Measurements from ENCODE around the gene SNTA1.
"Not testable (repeated sequence)": the region's sequence is repeated elsewhere in the genome, so short reads cannot be mapped to it uniquely, and the experiment has no call there.

The SNTA1 gene

GRCh38 chr20:33470457-33470856, 26.9 kb upstream of the SNTA1 start:
- CTCF ChIA-PET = interaction anchor here (1.2 to 3.4 kb wide), 4 partner anchors 13 to 183 kb away, joined by 3 to 12 read pairs (median 5); no protein-coding TSS in a partner anchor

GRCh38 chr20:33466303-33466646, 22.7 kb upstream of the SNTA1 start:
- H3K4me3 ChIP-seq (ENCODE audit: low read depth, low read length) = no peak overlapping the region
- TF ChIP-seq CTCF (IDR thresholded peaks at IDR 0.05; ENCODE audit: insufficient read depth, low read length, missing control alignments) = no peak
- POLR2A ChIA-PET = no interaction called here
- CTCF ChIA-PET = no interaction called here
- DNase-seq (ENCODE audit: low read depth, low spot score) = no peak

More at GRCh38 chr20:33470457-33470856, 26.9 kb upstream of the SNTA1 start:
- H3K4me3 ChIP-seq (ENCODE audit: low read depth, low read length) = no peak overlapping the region
- no peak for TF ChIP-seq CTCF (IDR thresholded peaks at IDR 0.05; ENCODE audit: insufficient read depth, low read length, missing control alignments)
- POLR2A ChIA-PET = interaction anchor here (0.6 to 1.3 kb wide), 2 partner anchors 19 to 206 kb away, joined by 3 read pairs; partner anchors contain the start of gene CBFA2T2
- DNase-seq (ENCODE audit: low read depth, low spot score) = no peak

- ChIA-PET POLR2A (no interaction called here), CTCF (no interaction called here)
- DNase-seq (ENCODE audit: low read depth, low spot score) = no peak
- TF ChIP-seq CTCF (IDR thresholded peaks at IDR 0.05; ENCODE audit: insufficient read depth, low read length, missing control alignments) = no peak
- no peak overlapping the region for H3K4me3 ChIP-seq (ENCODE audit: low read depth, low read length)
These were observed 22.1 kb upstream of the SNTA1 start for GRCh38 chr20:33465481-33466302.

- POLR2A ChIA-PET, CTCF ChIA-PET: not testable (repeated sequence)
These were observed 21.2 kb upstream of the SNTA1 start for GRCh38 chr20:33464759-33465158.

GRCh38 chr20:33463332-33464101, 20.0 kb upstream of the SNTA1 start:
- no peak overlapping the region for H3K4me3 ChIP-seq (ENCODE audit: low read depth, low read length)
- no peak for TF ChIP-seq CTCF (IDR thresholded peaks at IDR 0.05; ENCODE audit: insufficient read depth, low read length, missing control alignments)
- DNase-seq (ENCODE audit: low read depth, low spot score) = no peak
- POLR2A ChIA-PET = no interaction called here
- CTCF ChIA-PET = interaction anchor here (0.7 kb wide), 1 partner anchor 9 kb away, joined by 3 read pairs; no protein-coding TSS in a partner anchor

More at GRCh38 chr20:33464759-33465158, 21.2 kb upstream of the SNTA1 start:
- not testable (repeated sequence) for H3K4me3 ChIP-seq (ENCODE audit: low read depth, low read length); DNase-seq (ENCODE audit: low read depth, low spot score)

GRCh38 chr20:33460711-33461110, 17.1 kb upstream of the SNTA1 start:
- ChIA-PET POLR2A (no interaction called here), CTCF (interaction anchor here (1.0 to 1.3 kb wide), 2 partner anchors 192 to 207 kb away, joined by 4 to 6 read pairs; partner anchors contain the start of gene ACTL10)
- H3K4me3 ChIP-seq (ENCODE audit: low read depth, low read length) = no peak overlapping the region
- no peak for DNase-seq (ENCODE audit: low read depth, low spot score)
- TF ChIP-seq CTCF (IDR thresholded peaks at IDR 0.05; ENCODE audit: insufficient read depth, low read length, missing control alignments) = no peak
